ENCODE results near the gene GJB5.
"Not testable (repeated sequence)": the region's sequence is repeated elsewhere in the genome, so short reads cannot be mapped to it uniquely, and the experiment has no call there.

Gene GJB5

DNA sequence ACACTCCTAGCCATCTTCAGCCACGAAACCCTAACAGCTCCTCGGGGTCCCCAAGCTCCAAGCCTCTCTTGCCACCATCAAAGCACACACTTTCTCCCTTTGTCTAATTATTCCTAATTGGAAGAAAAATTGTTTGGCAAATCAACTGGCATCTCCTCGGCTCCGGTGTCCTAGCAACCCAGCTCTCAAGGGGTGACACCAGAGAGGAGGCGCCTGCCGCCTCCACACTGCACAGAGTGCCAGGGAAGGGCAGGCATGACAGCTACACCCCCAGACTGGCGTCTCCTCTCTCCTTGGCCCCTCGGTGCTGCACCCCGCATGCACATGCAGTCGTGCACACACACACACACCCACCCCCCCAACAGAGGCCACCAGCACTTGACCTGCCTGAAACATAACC lies 18.2 kb upstream of the GJB5 start:
- FAIRE-seq = no peak

DNA sequence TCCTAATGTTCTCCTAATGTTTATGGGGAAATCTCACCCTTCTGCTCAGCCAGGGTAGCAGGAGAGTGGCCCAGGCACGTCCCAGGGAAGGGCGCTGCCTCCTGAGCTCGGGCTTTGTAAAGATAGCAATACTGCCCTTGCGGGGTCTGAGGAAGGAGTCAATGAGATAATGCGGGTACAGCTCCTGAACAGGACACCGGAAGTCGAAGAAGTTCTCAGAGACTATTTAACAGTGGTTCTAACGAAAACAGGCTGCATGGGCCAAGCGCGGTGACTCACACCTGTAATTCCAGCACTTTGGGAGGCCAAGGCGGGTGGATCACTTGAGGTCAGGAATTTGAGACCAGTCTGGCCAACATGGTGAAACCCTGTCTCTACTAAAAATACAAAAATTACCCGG lies 17.6 kb upstream of the GJB5 start:
- not testable (repeated sequence) for FAIRE-seq; DNase-seq (ENCODE audit: insufficient read length, low spot score)

More for the DNA sequence above, 18.2 kb upstream of the GJB5 start:
- TF ChIP-seq POLR2A (IDR thresholded peaks at IDR 0.05; ENCODE audit: low read depth, low read length) = no peak
- DNase-seq (ENCODE audit: insufficient read length, low spot score) = no peak

DNA sequence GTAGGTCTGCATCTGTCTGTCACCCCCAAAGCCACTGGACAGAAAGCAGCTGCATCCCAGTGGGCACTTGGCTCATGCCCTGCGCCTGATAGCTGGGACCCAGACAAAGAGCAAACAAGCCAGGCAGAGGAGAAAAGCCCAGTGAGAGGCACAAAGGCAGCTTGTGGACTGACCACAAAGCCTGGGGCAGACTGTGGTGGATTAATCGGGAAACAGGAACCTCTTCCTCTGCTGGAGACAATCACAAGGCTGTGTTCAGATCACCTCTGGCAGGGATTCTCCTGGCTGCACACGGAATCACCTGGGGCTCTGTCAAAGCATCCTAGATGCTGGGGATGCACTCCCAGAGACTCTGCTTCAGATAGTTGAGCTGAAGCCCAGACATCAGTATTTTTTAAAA lies 15.2 kb upstream of the GJB5 start:
- FAIRE-seq = no peak

DNA sequence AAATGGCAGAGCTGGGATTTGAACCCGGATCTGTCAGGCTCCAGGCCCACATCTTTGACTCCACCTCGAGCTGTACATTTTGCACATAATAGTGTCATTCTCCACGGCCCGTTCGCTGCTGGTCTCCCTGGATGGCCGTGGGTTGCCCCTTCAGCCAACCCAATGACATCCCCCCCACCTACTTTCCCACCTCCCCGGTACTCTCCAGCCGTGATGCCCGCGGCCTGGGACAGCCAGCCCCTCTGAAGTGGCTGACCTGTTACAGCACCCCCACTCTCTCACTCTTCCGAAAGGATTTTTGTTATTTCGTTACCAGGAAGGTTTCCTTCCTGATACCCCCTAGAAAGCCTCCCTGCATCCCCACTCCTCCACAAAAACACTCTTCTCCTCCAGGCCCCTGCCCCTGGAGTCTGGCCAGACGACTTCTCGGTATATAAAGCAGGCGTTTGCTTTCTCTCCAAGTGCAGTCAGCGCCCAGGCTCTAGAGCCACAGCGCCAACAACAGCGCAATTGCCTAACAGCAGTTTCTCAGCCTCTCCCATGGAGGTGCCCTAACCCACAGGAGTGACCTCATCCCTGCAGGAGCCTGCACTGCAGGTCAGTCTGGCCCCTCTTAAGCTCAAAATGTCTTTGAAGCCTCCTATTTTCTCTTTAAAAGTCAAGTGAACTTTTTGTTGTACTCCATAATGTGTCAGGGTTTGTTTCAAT lies 14.5 kb upstream of the GJB5 start:
- no peak for TF ChIP-seq POLR2A (IDR thresholded peaks at IDR 0.05; ENCODE audit: low read depth, low read length)
- FAIRE-seq (no peak), DNase-seq (ENCODE audit: insufficient read length, low spot score) (no peak)

More for the DNA sequence above, 15.2 kb upstream of the GJB5 start:
- DNase-seq (ENCODE audit: insufficient read length, low spot score) = no peak
- no peak for TF ChIP-seq POLR2A (IDR thresholded peaks at IDR 0.05; ENCODE audit: low read depth, low read length)

DNA sequence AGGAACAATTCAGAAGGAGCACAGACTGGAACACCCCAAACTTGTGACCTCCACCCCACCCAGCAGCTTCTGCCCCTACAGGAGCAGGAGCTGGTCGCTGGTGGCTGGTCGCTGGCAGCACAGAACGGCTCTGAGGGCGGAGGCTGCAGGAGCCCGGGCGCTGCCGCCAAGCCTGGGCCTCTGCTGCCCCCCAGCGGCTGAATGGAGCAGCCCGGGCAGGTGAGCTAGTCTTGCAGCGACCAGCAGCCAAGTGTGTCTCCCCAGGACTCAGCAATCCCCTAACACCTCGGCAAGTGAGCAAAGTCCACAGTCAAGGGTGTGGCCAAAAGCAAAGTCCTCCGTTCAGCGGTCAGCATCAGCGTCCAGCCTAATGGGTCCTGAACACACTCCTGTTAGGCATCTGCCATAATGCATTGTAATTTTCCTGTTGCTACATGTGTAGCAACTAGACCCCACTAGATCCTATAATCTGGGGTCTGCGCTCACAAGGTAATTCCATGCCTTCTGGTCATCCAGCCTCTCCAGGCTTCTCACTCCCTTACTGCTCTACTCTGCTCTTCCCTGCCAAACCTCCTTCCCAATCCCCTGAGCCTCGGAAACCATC lies 12.1 kb upstream of the GJB5 start:
- peak; percentile 90 for DNase-seq (ENCODE audit: insufficient read length, low spot score)
- no peak for TF ChIP-seq POLR2A (IDR thresholded peaks at IDR 0.05; ENCODE audit: low read depth, low read length)
- FAIRE-seq = no peak

DNA sequence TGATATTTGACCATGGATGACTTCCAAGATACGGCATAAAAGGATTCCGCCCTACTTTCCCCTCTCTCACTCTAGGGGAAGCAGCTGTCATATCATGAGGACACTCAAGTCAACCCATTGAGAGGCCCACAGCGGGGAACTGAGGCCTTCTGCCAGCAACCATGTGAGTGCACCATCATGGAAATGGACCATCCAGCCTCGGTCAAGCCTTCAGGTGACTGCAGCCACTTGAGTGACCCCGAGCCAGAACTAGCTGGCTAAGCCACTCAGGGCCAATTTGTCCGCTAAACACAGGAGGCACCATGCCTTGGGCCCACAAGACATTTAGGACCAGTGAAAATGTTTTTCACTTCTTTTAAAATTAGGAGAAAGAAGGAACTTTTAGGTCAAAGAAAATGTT lies 11.1 kb upstream of the GJB5 start:
- FAIRE-seq (no peak), DNase-seq (ENCODE audit: insufficient read length, low spot score) (no peak)

DNA sequence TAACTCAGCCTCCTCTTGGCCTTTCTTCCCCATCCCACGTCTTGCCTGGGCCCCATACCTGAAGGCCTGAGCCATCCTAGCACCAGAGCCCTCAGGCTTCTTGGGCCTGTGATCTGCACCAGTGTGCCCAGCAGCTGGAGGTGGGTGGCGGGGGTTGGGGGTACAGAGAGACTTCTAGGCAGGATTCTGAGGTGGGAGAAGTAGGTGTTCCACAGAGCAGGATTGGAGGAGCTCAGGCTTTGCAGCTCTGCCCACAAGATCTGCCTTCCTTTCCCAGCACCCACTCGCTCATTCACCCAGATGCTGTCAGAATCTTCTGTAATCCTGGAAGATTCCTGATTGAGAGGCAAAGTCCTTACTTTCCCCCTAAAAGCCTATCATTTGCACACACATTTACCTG lies 10.0 kb upstream of the GJB5 start:
- TF ChIP-seq POLR2A (IDR thresholded peaks at IDR 0.05; ENCODE audit: low read depth, low read length) = no peak
- DNase-seq (ENCODE audit: insufficient read length, low spot score) = no peak
- FAIRE-seq = no peak

More for the DNA sequence above, 11.1 kb upstream of the GJB5 start:
- TF ChIP-seq POLR2A (IDR thresholded peaks at IDR 0.05; ENCODE audit: low read depth, low read length) = no peak

DNA sequence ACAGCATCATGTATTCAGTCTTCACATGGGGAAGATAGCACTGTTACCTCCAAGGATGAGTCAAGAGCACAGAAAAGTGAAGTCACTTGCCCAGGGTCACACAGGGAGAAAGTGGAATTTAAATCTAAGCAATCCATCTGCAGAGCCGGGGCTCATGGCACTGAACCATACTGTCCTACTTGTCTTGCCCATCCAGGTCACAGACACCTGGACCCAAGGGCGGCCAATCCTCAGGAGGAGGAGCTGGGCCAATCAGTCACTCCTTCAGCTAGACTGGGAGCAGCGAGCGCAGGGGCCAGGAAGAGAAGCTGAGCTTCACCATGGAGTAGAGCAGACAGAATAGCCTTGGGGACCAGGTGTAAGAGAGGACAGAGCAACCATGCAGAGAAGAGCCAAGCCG lies 9.2 kb upstream of the GJB5 start:
- no peak for TF ChIP-seq POLR2A (IDR thresholded peaks at IDR 0.05; ENCODE audit: low read depth, low read length)
- DNase-seq (ENCODE audit: insufficient read length, low spot score) (no peak), FAIRE-seq (no peak)

DNA sequence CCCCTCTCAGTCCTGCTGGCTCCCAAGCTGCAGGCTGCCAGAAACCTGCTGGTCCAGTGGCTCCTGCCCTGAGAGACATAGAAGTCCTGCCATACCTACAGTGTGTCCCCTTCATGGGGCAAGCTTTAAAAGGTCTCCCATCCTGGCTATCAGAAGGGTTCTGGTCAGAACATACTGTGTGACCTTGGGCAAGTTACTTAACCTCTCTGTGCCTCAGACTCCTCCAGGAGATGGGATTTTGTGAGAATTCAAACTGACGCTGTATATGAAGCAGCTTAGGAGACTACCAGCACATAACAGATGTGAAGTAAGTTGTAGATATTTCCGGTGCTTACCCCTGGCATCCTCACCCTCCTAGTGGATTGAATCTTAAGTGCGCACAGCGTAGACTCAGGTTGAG lies 8.7 kb upstream of the GJB5 start:
- TF ChIP-seq POLR2A (IDR thresholded peaks at IDR 0.05; ENCODE audit: low read depth, low read length) = no peak
- FAIRE-seq = no peak
- DNase-seq (ENCODE audit: insufficient read length, low spot score) = no peak

DNA sequence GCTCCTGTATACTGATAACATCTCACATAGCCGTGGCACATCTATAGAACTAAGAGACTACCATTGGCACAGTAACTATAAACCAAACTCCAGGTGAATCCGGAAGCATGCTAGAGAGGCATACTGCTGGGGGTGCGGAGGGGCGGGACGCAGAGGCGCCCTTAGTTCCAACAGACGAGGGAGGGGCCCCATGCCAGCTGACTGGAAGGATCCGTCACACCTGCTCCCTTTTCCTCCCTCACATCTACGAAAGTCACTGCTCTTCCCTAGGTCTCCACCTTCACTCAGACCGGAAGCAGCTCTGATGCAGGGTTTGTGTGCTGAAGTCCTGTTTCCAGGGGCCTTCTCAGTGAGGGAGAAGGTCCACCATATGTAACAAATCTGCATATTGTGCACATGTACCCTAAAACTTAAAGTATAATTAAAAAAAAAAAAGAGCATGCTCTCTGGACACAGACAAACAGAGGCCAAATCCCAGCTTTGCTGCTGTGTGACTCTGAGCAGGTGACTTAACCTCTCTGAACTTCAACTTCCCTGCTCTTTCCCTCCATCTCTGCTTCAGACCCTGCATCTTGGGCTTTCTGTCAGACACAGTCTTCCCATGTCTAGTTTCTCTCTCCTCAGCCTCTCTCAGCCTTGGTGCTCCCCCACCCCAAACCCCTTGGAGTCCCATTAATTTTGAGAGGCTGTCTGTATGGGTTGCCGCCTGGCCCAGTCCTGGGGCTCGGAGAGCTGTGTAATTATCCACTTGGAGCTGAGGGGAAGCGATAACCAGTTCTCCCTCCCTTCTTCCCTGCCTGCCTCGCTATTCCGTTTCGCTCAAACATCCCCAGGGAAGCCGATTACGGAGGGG lies 7.8 kb upstream of the GJB5 start:
- no peak for FAIRE-seq
- DNase-seq (ENCODE audit: insufficient read length, low spot score) = no peak
- TF ChIP-seq POLR2A (IDR thresholded peaks at IDR 0.05; ENCODE audit: low read depth, low read length) = no peak

DNA sequence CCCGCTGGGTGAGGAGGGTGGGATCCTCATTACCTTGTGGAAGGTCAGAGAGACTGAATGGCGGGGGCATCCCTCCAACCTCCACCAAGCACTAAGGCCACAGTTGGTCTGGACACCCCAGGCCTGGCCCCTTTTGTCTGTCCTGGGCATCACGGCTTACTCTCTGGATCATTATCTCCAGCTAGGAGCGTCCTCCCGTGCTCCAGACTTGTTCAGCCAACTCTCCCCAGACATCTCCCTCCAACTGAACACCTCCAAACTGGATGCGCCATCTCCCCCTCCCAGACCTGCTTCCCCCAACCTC lies 7.3 kb upstream of the GJB5 start:
- FAIRE-seq (no peak), DNase-seq (ENCODE audit: insufficient read length, low spot score) (no peak)
- no peak for TF ChIP-seq POLR2A (IDR thresholded peaks at IDR 0.05; ENCODE audit: low read depth, low read length)

DNA sequence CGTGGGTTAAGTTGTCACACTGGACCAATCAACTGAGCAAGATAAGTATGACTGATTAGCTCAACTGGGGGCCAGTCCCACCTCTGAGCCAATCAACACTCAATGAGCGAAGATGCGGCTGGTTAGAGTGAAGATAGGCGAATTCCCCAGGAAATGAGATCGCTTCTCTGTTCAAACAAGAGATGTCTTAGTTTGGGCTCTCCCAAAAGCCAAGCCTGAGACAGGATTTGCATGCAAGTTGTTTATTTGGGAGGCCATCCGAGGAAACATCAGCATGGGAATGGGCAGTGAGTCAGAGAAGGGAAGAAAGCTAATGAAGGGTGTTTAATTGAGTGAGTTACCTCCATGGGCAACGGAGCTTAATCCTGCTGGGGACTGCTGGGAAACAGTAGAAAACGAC lies 4.9 kb upstream of the GJB5 start:
- DNase-seq (ENCODE audit: insufficient read length, low spot score) (no peak), FAIRE-seq (no peak)
- TF ChIP-seq POLR2A (IDR thresholded peaks at IDR 0.05; ENCODE audit: low read depth, low read length) = no peak

DNA sequence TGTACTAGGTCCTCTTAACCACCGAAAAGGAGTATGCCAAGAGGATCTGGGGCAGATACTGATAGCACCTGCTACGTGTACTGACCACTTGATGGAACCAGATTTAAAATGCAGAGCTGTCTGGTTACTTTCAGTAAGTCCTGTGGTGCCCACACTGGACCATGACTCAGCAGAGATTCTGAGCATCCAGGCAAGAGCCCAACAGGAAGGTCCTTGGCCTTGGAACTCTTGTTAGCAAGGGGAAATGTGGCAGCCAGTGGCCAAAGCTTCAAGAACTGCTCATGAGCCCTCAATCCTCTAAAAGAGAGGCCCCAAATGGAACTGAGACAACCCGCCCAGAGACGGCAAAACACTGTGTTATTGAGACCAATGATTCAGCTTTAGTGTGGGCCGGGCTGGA lies 4.2 kb upstream of the GJB5 start:
- DNase-seq (ENCODE audit: insufficient read length, low spot score) (no peak), FAIRE-seq (no peak)
- TF ChIP-seq POLR2A (IDR thresholded peaks at IDR 0.05; ENCODE audit: low read depth, low read length) = no peak

DNA sequence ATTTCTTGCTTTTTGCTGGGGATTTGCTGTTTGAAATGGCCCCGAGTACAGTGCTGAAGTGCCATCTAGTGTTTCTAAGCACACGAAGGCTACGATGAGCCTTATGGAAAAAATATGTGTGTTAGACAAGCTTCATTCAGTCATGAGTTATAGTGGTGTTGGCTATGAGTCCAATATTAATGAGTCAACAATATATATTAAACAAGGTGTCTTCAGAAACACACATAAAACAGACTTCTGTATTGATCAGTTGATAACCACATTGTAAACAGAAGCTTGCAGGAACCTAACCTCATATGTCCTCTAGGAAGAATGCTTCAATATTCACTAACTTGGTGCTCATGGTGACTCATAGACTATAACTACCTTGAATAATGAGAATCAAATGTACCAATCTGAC lies 1.7 kb upstream of the GJB5 start:
- no peak for TF ChIP-seq POLR2A (IDR thresholded peaks at IDR 0.05; ENCODE audit: low read depth, low read length)
- DNase-seq (ENCODE audit: insufficient read length, low spot score) (no peak), FAIRE-seq (no peak)

DNA sequence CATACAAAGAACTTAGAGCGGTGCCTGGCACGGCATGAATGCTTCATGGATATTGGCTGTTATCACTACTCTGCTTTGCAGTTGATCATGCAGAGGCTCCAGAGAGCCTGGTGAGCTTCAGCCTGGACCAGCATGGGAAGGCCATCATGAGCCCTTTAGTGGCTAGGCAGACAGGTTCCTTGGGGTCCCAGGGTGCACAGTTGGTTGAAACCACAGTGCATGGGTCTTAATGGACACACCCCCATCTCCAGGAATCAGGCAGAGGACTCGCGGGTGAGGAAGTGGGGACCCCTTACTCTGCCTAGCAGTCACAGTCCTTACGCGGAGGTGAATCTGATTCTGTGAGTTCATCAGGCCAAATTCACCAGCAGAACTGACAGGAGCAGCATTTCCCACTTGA lies 1.1 kb downstream of the GJB5 start:
- DNase-seq (ENCODE audit: insufficient read length, low spot score) (no peak), FAIRE-seq (no peak)
- TF ChIP-seq POLR2A (IDR thresholded peaks at IDR 0.05; ENCODE audit: low read depth, low read length) = no peak

Data from H54 (cell line).